GM21717 (cell line): ENCODE results near the gene WASF2.
"Not testable (repeated sequence)": the region's sequence is repeated elsewhere in the genome, so short reads cannot be mapped to it uniquely, and the experiment has no call there.

Experiments used
- ATAC-seq: cut with Tn5 transposase; IDR thresholded peaks from one replicate; pipeline ENCODE4 v1.9.1; 2021; ENCODE audit warnings: mild to moderate bottlenecking, moderate library complexity; ENCODE audit not compliant: unreplicated experiment

WASF2 gene

GRCh38 chr1:27501159-27501558 lies 11.2 kb upstream of the WASF2 start:
- ATAC-seq = not testable (repeated sequence)

DNA sequence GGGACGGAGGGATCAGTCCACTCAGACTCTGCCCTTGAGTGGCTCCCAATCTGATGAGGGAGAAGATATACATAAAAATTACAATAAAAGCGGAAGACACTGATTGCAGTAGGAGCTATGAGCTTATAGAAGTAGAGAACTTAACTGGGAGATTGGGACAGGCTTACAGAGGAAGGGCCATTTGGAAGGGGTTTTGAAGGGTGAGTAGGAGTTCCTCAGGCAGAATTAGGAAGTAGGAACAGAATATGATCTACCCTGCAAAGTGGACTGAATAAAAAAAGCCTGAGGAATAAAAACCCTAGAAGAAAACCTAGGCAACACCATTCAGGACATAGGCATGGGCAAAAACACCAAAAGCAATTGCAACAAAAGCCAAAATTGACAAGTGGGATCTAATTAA lies 9.2 kb upstream of the WASF2 start:
- no peak for ATAC-seq

DNA sequence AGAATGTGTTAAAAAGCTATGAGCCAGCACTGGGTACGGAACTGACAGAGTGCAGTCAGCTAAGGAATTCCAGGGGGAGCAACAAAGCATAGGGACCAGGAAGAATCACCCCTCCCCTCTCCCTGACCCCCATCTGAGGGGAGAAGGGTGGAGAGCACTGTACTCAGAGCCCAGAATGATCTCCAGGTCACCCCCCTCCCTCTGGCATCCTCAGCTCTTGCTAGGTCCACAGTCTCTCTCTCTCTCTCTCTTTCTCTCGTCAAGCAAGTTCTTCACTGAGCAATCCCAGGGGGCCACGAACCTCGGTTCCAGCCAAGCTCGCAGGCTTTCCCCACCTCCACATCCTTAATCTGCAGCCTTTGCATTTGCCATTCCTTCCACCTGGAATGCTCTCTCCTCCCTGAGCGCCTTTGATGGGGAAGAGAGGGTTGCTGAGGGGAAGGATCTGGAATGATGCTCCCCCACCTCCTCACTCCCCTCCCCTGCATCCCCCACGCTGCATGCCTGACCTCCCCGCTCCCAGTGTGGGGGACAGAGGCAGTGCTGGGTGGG lies 6.7 kb upstream of the WASF2 start:
- no peak for ATAC-seq

DNA sequence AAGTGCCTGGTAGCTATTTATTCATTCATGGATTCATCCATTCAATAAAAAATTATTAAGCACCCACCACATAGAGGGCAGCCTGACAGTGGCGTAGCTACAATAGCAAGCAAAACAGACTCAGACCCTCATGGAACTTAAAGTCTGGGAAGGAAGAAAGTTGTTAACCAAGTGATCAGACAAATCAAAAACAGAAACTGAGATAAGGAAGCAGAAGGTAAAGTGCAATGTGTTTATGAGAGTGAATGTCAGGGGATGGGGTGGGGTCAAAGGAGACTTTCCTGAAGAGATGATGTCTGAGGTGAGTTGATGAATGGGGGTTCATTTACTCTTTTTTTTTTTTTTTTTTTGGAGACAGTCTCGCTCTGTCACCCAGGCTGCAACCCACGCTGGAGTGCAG lies 2.8 kb upstream of the WASF2 start:
- ATAC-seq = no peak

- no peak for ATAC-seq
Measured at GRCh38 chr1:27491748-27492700, 2.1 kb upstream of the WASF2 start.

GRCh38 chr1:27489501-27489972 lies 430 bp downstream of the WASF2 start:
- ATAC-seq = peak; percentile 23

GRCh38 chr1:27487966-27488884 lies 1.7 kb downstream of the WASF2 start:
- no peak for ATAC-seq

GRCh38 chr1:27485363-27485762 lies 4.6 kb downstream of the WASF2 start:
- ATAC-seq = no peak

GRCh38 chr1:27483659-27484058 lies 6.3 kb downstream of the WASF2 start:
- no peak for ATAC-seq

DNA sequence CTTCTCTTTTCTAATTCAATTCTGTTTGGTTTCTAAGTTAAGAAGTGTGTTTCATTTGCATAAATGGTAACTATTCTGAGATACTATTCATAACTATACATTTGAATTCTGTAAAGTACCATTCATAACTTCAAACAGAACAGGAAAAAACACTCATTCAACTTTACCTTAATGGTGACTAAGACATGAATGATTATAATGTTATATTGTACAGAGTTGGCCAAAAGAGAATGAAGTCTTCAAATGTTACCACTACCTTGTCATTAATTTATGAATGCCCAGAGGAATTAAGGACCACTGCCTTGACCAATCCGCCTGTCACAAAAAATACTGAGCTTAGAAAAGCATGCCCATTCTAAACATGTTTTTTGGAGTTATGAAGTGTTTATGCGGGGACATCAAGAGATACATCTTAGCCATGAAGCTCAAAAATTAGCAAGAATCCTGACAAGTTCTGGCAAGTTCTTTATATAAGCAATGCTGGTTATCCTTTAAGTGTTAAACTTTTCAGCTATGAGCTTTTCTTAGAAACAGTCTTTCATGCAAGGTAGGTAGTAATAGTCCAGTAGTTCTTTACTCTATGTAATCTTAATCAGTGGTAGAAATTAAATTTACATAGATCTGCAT lies 7.9 kb downstream of the WASF2 start:
- no peak for ATAC-seq

DNA sequence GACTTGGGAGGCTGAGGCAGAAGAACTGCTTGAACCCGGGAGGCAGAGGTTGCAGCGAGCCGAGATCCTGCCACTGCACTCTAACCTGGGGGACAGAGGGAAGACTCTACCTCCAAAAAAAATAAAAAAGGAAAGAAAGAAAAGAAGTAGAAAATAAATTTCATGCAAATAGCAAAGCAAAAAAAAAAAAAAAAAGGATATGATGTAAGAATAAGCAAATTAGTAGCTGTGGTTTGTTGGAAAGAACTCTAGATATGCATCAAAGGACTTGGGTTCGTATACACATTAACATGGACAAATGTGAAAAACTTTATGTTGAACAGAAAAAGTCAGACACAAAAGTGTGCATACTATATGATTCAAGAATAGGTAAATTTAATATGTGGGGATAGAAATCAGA lies 11.9 kb downstream of the WASF2 start:
- ATAC-seq = no peak

DNA sequence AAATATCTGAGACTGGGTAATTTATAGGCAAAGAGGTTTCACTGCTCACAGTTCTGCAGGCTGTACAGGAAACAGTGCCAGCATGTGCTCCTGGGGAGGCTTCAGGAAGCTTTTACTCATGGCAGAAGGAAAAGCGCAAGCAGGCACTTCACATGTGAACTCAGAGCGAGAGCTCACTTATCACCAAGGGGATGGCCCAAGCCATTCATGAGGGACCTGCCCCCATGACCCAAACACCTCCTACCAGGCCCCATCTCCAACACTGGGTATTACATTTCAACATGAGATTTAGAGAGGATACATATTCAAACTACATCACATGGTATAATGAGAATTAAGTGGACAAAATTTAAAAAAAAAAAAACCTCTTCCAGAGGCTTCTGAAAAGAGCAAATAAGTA lies 13.7 kb downstream of the WASF2 start:
- no peak for ATAC-seq

GRCh38 chr1:27475720-27476119 lies 14.2 kb downstream of the WASF2 start:
- ATAC-seq = no peak

DNA sequence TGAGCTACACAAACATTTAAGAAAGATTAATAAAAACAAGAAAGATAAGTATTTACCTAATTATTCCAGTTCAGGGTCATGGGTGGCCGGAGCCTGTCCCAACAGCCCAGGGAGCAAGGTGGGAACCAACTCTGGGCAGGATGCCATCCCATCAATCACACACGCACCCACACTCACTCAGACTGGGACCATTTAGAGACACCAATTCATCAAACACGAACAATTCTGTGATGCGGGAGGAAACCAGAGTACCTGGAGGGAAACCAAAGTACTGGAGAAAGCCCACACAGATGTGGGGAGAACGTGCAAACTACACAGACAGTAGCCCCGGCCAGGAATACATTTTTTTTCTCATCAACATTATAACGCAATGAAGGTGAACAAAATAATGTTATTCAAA lies 16.2 kb downstream of the WASF2 start:
- no peak for ATAC-seq

DNA sequence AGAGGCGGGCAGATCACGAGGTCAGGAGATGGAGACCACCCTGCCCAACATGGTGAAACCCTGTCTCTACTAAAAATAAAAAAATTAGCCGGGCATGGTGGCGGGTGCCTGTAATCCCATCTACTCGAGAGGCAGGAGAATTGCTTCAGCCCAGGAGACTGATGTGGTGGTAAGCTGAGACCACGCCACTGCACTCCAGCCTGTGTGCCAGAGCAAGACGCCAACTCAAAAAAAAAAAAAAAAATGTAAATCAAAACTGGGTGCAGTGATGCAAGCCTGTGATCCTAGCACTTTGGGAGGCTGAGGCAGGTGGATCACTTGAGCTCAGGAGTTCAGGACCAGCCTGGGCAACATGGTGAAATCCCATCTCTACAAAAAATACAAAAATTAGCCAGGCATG lies 17.9 kb downstream of the WASF2 start:
- ATAC-seq = not testable (repeated sequence)

- no peak for ATAC-seq
Measured at GRCh38 chr1:27471477-27471876, 18.5 kb downstream of the WASF2 start.

GRCh38 chr1:27469334-27469733 lies 20.6 kb downstream of the WASF2 start:
- no peak for ATAC-seq

DNA sequence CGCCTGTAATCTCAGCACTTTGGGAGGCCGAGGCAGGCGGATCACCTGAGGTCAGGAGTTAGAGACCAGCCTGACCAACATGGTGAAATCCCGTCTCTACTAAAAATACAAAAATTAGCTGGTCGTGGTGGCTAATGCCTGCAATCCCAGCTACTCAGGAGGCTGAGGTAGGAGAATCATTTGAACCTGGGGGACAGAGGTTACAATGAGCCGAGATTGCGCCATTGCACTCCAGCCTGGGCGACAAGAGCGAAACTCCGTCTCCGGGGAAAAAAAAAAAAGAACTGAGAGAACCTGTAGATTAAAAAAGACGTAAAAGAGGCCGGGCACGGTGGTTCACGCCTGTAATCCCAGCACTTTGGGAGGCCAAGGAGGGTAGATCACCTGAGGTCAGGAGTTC lies 21.6 kb downstream of the WASF2 start:
- not testable (repeated sequence) for ATAC-seq

DNA sequence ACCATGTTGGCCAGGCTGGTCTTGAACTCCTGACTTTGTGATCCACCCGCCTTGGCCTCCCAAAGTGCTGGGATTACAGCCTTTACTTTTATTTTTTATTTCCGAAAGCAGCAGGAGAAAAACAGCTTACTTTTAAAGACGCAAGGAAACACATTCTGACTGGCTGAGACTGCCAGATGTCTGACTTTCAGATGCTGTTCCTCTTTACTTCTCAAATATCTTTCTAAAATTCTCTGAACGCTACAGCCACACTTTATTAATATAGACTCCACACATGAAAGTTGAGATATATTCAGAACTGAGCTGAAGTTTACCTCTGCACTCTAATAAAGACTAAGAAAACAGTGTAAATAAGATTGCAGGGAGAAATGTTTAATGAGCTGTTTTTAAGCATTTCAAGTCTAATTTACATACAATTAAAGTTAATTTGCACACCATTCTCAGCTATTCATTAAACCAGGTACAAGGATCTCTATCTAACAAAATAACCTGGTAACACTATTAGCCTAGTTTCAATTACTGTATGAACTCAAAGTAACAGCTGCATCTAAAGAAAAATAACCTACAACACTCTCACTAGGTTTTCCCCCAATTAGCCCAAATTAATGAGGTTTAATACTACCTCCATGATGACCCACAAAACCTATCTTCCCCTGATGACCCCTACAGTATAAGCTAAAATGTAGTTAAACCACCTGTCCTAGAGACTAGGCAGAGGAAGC lies 24.9 kb downstream of the WASF2 start:
- ATAC-seq = no peak

GRCh38 chr1:27463916-27464315 lies 26.1 kb downstream of the WASF2 start:
- not testable (repeated sequence) for ATAC-seq
